ENCODE measurements around the gene NFIL3. TPM values are rescaled to one million over a fixed set of nuclear protein-coding genes. Genes with fewer than 3 reads are reported as not detected.

NFIL3 gene
- total and polyA plus RNA-seq, 2 of the 8 experiments (the other 6 are each of a cell fraction or from before 2014, with no cell fraction given): 3.4 to 13.5 TPM

DNA sequence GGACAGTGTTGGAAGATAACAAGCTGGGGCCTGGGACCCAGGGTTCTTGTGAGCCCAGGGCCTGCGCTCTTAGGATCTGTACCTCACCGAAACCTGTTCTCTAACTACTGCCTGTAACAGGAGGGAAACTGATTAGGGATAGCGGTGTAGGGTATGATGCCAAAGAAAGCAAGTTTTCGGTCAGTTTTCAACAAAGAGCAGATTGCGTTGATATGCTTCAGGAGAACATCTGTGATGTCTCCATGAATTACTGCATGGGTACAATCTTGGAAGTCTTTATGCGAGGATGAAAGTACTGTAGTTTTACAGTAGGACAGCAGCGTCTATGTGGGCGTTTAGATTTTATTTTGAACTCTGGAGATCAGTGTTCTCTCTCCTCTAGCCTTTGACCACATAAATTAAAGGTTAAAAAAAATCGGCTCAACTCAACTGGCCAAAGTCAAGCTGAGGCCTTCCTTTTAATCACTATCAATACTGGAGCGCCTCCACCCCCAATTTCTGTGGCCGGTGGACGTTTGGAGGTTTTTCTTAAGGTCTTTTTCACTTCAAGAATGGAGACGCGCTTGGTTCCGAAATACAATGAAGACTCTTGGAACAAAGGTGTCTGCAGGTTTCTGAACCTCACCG lies 3.0 kb downstream of the NFIL3 start:
- FAIRE-seq (no peak), DNase-seq (ENCODE audit: low read depth in 1 of 2, low spot score in 2 of 2) (no peak)
- no peak overlapping the region for H3K56ac ChIP-seq (replicated peaks; ENCODE audit: insufficient read length, low read depth, low read length)
- no peak overlapping the region for H3K27ac ChIP-seq (ENCODE audit: low read depth, low read length)
- no peak overlapping the region for H2BK12ac ChIP-seq (ENCODE audit: low read depth, low read length)
- CTCF ChIA-PET (ENCODE audit: partially characterized antibody): interaction anchor here (0.7 to 1.0 kb wide), 2 partner anchors 10 to 305 kb away, joined by 3 to 5 read pairs; no protein-coding TSS in a partner anchor
- H3K23ac ChIP-seq (ENCODE audit: insufficient read length): no peak overlapping the region
- no peaks in the 10 kb centered on the region for H3K9me3 ChIP-seq (ENCODE audit: insufficient read depth in 2 of 2, low read depth in 1 of 2, low read length in 1 of 2)
- H2BK5ac ChIP-seq (ENCODE audit: low read depth, low read length): no peak overlapping the region
- H3K27me3 ChIP-seq (replicated peaks in 1 of 4; ENCODE audit: control insufficient read depth in 3 of 4, extremely low read depth in 1 of 4, insufficient read depth in 3 of 4, low read length in 3 of 4): peaks cover 2 to 43% (median 27%) of the 10 kb centered on the region in 4 experiments
- peak overlapping the region in 2 of 4 experiments; percentile 6 to 42; a peak in 2 of 7 replicates for H3K9ac ChIP-seq (replicated peaks in 1 of 4; ENCODE audit: extremely low read depth in 1 of 4, low read depth in 3 of 4, low read length in 3 of 4)
- H2AFZ ChIP-seq (ENCODE audit: low read length): no peak overlapping the region
- H3K4me3 ChIP-seq (ENCODE audit: extremely low read depth in 1 of 4, insufficient read depth in 2 of 4, low read depth in 3 of 4, low read length in 4 of 4): peak overlapping the region; percentile 48 to 97 (median 54)
- peaks cover 5% of the 10 kb centered on the region; the same call in 1 of the 2 replicates for H3K79me1 ChIP-seq (ENCODE audit: low read depth, low read length)
- H2BK15ac ChIP-seq (ENCODE audit: low read length): no peak overlapping the region
- no peaks in the 10 kb centered on the region for H3K36me3 ChIP-seq (ENCODE audit: control insufficient read depth in 2 of 4, insufficient read depth in 4 of 4, low read length in 3 of 4)
- H3K4me1 ChIP-seq (replicated peaks in 1 of 4; ENCODE audit: control insufficient read depth in 3 of 4, insufficient read depth in 4 of 4, low read length in 3 of 4): peaks cover 2 to 9% (median 4%) of the 10 kb centered on the region in 4 experiments; a peak in 4 of 7 replicates
- no peak overlapping the region for H3K18ac ChIP-seq (ENCODE audit: extremely low read depth, low read length)
- peaks cover 0 to 60% of the 10 kb centered on the region in 2 experiments; a peak in 3 of 4 replicates for H3K79me2 ChIP-seq (ENCODE audit: control insufficient read depth in 1 of 2, insufficient read depth in 2 of 2, low read length in 2 of 2)
- peak overlapping the region; percentile 86 to 91 for H3K4me2 ChIP-seq (ENCODE audit: insufficient read depth in 1 of 2, low read depth in 2 of 2, low read length in 2 of 2)
- H4K20me1 ChIP-seq (replicated peaks in 1 of 2; ENCODE audit: control insufficient read depth in 1 of 2, insufficient read depth in 2 of 2, low read length in 2 of 2): peaks cover 19 to 20% of the 10 kb centered on the region in 2 experiments
- H3K4ac ChIP-seq (replicated peaks; ENCODE audit: insufficient read length, low read depth, low read length): no peak overlapping the region
- no peak overlapping the region for H2AK5ac ChIP-seq (ENCODE audit: low read depth, low read length)
- peaks cover 13% of the 10 kb centered on the region for H3K23me2 ChIP-seq (ENCODE audit: low read depth, low read length)
- H4K5ac ChIP-seq (ENCODE audit: insufficient read length, low read depth, low read length): no peak overlapping the region
- H3K14ac ChIP-seq (ENCODE audit: insufficient read length): no peak overlapping the region
- no peak overlapping the region for H4K8ac ChIP-seq (ENCODE audit: extremely low read depth, insufficient read depth, low read length)
- POLR2A ChIA-PET (ENCODE audit: partially characterized antibody): interaction anchor here (1.1 kb wide), 1 partner anchor 10 kb away, joined by 4 read pairs; no protein-coding TSS in a partner anchor
- H2BK20ac ChIP-seq (ENCODE audit: low read length): no peak overlapping the region
- H2BK120ac ChIP-seq (replicated peaks; ENCODE audit: low read depth, low read length): no peak overlapping the region
- WGBS, 2 experiments (ENCODE audit: extremely low coverage in 1 of 2, insufficient coverage in 1 of 2, insufficient read length in 1 of 2, insufficient replicate concordance in 2 of 2, low coverage in 1 of 2, low lambda C conversion rate in 2 of 2, missing lambda C conversion rate in 1 of 2): 48% methylated on average over 15 of the region's 16 CpGs; no CpG with 5 or more reads in 1 of the 2 experiments
- no peak overlapping the region for H4K91ac ChIP-seq (replicated peaks; ENCODE audit: insufficient read length, low read length)
- TF ChIP-seq ASH2L (IDR thresholded peaks at IDR 0.05; ENCODE audit: low read length): no peak
- no peak for TF ChIP-seq SP2 (IDR thresholded peaks at IDR 0.05; ENCODE audit: low read length)
- TF ChIP-seq SIX5 (IDR thresholded peaks at IDR 0.05; ENCODE audit: low read depth, low read length): no peak
- no peak for TF ChIP-seq FOSL1 (IDR thresholded peaks at IDR 0.05; ENCODE audit: insufficient read depth, low read depth, low read length)
- no peak for TF ChIP-seq SP1 (IDR thresholded peaks at IDR 0.05; ENCODE audit: low read depth, low read length)
- no peak for TF ChIP-seq KDM5A (IDR thresholded peaks at IDR 0.05; ENCODE audit: low read length)
- TF ChIP-seq ZNF274 (IDR thresholded peaks at IDR 0.05; ENCODE audit: borderline replicate concordance, extremely low read depth, low read length): no peak
- no peak for TF ChIP-seq SP4 (IDR thresholded peaks at IDR 0.05; ENCODE audit: low read length)
- no peak for TF ChIP-seq NANOG (IDR thresholded peaks at IDR 0.05; ENCODE audit: insufficient read depth, low read depth, low read length, poor library complexity, severe bottlenecking)
- TF ChIP-seq TCF12 (IDR thresholded peaks at IDR 0.05; ENCODE audit: low read depth, low read length): no peak
- no peak for TF ChIP-seq GABPA (IDR thresholded peaks at IDR 0.05; ENCODE audit: borderline replicate concordance, insufficient read depth, low read length)
- TF ChIP-seq EZH2 (IDR thresholded peaks at IDR 0.05; ENCODE audit: low read depth, low read length, severe bottlenecking): no peak
- TF ChIP-seq, protein P1, sequence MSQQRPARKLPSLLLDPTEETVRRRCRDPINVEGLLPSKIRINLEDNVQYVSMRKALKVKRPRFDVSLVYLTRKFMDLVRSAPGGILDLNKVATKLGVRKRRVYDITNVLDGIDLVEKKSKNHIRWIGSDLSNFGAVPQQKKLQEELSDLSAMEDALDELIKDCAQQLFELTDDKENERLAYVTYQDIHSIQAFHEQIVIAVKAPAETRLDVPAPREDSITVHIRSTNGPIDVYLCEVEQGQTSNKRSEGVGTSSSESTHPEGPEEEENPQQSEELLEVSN (IDR thresholded peaks at IDR 0.05): no peak

Data from H1 (cell line).